ENCODE measurements around the gene RPL38.

RPL38 gene

GRCh38 chr17:74240618-74241205, 37.2 kb downstream of the RPL38 start:
- H3K36me3 Mint-ChIP-seq, result no peaks in the 10 kb centered on the region
- H3K27ac Mint-ChIP-seq, result no peak overlapping the region
- H3K9me3 Mint-ChIP-seq (ENCODE audit: low read depth), result no peaks in the 10 kb centered on the region
- no peak overlapping the region for H3K4me3 Mint-ChIP-seq
- H3K4me1 Mint-ChIP-seq (ENCODE audit: low read depth), result no peaks in the 10 kb centered on the region
- H3K27me3 Mint-ChIP-seq, result no peaks in the 10 kb centered on the region

- Mint-ChIP-seq H3K36me3 (peaks cover under 1% of the 10 kb centered on the region), H3K27me3 (no peaks in the 10 kb centered on the region)
Measured at GRCh38 chr17:74241431-74241830, 38.0 kb downstream of the RPL38 start.

DNA sequence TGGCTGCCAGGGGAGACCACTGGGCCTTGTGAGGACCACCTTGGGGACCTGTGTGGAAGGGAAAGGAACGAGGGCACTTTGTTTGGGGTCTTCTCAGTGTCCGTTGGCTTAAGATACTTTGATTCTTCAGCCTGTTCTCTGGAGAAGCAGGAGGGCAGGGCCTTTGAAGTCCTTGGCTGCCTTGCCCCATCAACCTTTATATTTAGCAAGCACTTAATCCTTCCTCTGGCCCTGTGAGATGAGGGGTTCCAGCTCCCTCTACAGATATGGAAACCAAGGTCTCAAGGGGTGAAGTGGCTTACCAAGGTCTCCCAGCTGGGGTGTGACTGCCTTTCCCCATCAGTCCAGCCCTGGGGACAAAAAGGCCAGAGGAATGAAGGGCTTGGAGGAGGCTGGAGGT, 38.4 kb downstream of the RPL38 start:
- Mint-ChIP-seq H3K4me3 (no peak overlapping the region), H3K36me3 (peaks cover 3% of the 10 kb centered on the region), H3K27me3 (no peaks in the 10 kb centered on the region), H3K9me3 (ENCODE audit: low read depth) (no peaks in the 10 kb centered on the region), H3K27ac (no peak overlapping the region), H3K4me1 (ENCODE audit: low read depth) (no peaks in the 10 kb centered on the region)

More at GRCh38 chr17:74241431-74241830, 38.0 kb downstream of the RPL38 start:
- H3K4me1 Mint-ChIP-seq (ENCODE audit: low read depth), result no peaks in the 10 kb centered on the region
- no peaks in the 10 kb centered on the region for H3K9me3 Mint-ChIP-seq (ENCODE audit: low read depth)
- H3K27ac Mint-ChIP-seq, result no peak overlapping the region
- H3K4me3 Mint-ChIP-seq, result no peak overlapping the region

- Mint-ChIP-seq H3K36me3 (peaks cover 3% of the 10 kb centered on the region), H3K9me3 (ENCODE audit: low read depth) (no peaks in the 10 kb centered on the region), H3K27ac (no peak overlapping the region), H3K4me3 (no peak overlapping the region), H3K27me3 (no peaks in the 10 kb centered on the region), H3K4me1 (ENCODE audit: low read depth) (no peaks in the 10 kb centered on the region)
Measured at GRCh38 chr17:74243013-74243755, 39.7 kb downstream of the RPL38 start.

DNA sequence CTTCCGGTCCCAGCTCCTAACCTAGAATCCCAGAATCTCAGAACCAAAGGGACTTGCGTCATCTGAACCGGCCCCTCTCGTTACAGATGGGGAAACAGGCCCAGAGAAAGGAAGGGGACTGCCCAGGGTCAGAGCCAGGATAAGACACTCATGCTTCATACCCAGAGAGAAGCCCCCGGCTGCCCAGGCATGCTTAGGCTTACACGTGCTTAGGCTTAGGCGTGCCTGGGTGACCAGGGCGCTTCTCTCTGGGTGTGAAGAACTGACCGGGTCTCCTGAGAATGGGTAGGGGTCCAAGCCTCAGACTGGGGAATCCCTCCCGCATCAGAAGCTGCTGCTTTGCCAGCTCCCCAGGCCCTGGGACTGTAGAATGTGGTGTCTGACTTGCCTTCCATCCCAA, 40.6 kb downstream of the RPL38 start:
- no peaks in the 10 kb centered on the region for H3K4me1 Mint-ChIP-seq (ENCODE audit: low read depth)
- H3K4me3 Mint-ChIP-seq, result no peak overlapping the region
- no peaks in the 10 kb centered on the region for H3K9me3 Mint-ChIP-seq (ENCODE audit: low read depth)
- H3K36me3 Mint-ChIP-seq, result peaks cover 3% of the 10 kb centered on the region
- no peaks in the 10 kb centered on the region for H3K27me3 Mint-ChIP-seq
- no peak overlapping the region for H3K27ac Mint-ChIP-seq

DNA sequence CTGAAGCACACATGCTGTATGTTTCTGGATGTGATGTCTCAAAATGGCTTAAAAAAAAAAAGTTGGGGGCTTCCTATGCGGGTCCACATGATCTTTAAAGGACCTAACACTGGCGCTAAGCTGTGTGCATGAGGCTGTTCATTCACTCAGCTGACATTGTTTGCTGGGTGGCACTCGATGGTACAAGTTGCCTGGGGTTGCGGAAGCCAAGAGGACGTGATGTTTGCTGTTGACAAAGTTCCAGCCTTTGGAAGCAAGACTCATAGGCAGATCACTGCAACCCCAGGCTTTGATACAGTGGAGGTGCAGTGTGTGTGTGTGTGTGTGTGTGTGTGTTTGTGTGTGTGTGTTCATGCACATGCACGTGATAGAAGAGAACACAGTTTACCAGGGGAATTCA, 41.1 kb downstream of the RPL38 start:
- Mint-ChIP-seq H3K36me3 (peaks cover 3% of the 10 kb centered on the region), H3K4me1 (ENCODE audit: low read depth) (no peaks in the 10 kb centered on the region), H3K9me3 (ENCODE audit: low read depth) (no peaks in the 10 kb centered on the region), H3K27me3 (no peaks in the 10 kb centered on the region), H3K27ac (no peak overlapping the region), H3K4me3 (no peak overlapping the region)

- Mint-ChIP-seq H3K4me3 (no peak overlapping the region), H3K9me3 (ENCODE audit: low read depth) (no peaks in the 10 kb centered on the region), H3K36me3 (peaks cover 3% of the 10 kb centered on the region), H3K4me1 (ENCODE audit: low read depth) (no peaks in the 10 kb centered on the region), H3K27ac (no peak overlapping the region), H3K27me3 (no peaks in the 10 kb centered on the region)
Measured at GRCh38 chr17:74245145-74245831, 41.8 kb downstream of the RPL38 start.

DNA sequence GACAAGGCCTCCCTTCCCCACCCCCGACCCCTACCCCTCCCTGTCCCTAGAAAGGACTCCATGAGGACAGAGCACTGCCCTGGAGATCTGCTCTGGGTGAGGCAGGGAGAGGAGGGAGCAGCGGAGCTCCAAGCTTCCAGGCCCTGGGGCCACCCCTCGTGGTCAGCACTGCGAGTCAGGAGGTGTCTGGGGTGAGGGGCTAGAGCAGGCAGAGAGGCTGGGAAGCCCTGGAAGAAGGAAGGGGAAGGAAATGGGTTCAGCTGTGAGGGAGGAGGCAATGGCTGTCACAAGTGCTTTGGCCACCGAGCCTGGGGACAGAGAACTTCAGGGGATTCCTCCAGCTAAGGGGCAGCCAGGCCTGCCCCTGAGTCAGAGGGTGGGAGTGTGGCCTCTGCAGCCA, 42.4 kb downstream of the RPL38 start:
- Mint-ChIP-seq H3K27ac (no peak overlapping the region), H3K27me3 (no peaks in the 10 kb centered on the region), H3K9me3 (ENCODE audit: low read depth) (no peaks in the 10 kb centered on the region), H3K4me3 (no peak overlapping the region), H3K4me1 (ENCODE audit: low read depth) (no peaks in the 10 kb centered on the region), H3K36me3 (peaks cover 3% of the 10 kb centered on the region)

DNA sequence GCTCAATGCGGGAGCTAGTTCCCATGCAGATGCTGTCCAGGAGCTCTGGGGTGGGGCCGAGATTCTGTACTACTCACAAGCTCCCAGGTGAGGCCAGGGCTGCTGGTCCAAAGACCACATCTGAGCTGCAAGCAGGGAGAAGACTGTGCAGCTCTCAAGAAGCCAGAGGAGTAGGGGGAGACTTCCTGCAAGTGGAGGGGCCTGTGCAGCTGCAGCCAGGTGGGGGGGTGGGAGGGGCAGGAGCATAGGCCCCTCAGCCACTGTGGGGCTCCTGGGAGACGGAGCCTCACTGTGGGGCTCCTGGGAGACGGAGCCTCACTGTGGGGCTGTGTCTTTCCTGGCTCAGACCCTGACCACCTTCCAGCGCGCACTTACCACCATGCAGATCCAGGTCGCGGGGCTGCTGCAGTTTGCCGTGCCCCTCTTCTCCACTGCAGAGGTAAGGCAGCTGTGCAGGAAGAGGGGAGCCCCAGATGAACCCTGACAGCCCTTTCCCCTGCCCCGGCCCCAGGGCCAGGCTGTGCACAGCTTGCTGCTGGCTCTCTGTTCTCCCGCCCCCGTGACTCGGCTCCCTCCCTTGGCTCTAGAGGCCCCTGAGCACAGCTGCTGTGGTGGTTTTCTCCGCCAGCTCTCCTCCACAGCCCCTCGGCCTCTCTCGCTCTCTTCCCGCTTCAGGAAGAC, 46.3 kb downstream of the RPL38 start:
- H3K36me3 Mint-ChIP-seq, result peaks cover 5% of the 10 kb centered on the region
- no peak overlapping the region for H3K4me3 Mint-ChIP-seq
- no peaks in the 10 kb centered on the region for H3K27me3 Mint-ChIP-seq
- H3K4me1 Mint-ChIP-seq (ENCODE audit: low read depth), result no peaks in the 10 kb centered on the region
- no peaks in the 10 kb centered on the region for H3K9me3 Mint-ChIP-seq (ENCODE audit: low read depth)
- H3K27ac Mint-ChIP-seq, result no peak overlapping the region

DNA sequence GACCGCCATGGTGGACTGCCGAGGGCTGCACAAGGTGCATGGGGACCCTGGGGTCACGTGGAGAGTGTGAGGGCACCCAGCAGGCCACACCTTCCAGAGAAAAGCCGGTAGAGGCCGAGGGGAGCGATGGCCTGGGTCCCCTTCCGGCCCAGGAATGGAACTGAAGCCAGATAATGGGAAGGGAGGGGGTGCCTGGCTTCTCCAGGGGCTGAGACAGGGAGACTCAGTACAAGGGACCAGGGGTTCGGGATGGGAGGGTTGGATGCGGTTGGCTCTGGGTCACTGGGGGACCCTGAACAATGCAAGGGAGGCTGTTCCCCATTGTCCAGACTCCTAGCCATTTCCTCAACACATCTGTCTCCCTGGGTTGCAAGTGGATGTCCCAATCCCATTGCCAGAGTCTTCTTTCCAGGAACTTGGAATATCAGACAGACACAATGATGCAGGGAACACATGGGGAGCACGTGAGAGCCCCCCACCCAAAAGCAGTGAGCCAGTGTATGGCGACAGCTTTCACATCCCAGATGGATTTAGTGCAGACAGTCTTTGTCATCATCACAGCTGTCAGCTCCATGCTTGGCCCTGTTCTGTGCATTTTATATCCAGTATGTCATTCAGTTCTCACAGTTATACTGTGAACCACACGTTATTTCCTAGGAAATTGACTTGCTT, 47.0 kb downstream of the RPL38 start:
- H3K9me3 Mint-ChIP-seq (ENCODE audit: low read depth), result no peaks in the 10 kb centered on the region
- H3K4me1 Mint-ChIP-seq (ENCODE audit: low read depth), result no peaks in the 10 kb centered on the region
- no peak overlapping the region for H3K27ac Mint-ChIP-seq
- no peaks in the 10 kb centered on the region for H3K27me3 Mint-ChIP-seq
- no peak overlapping the region for H3K4me3 Mint-ChIP-seq
- peaks cover 5% of the 10 kb centered on the region for H3K36me3 Mint-ChIP-seq

GRCh38 chr17:74251051-74251450, 47.6 kb downstream of the RPL38 start:
- no peaks in the 10 kb centered on the region for H3K4me1 Mint-ChIP-seq (ENCODE audit: low read depth)
- H3K27ac Mint-ChIP-seq, result no peak overlapping the region
- no peak overlapping the region for H3K4me3 Mint-ChIP-seq
- no peaks in the 10 kb centered on the region for H3K9me3 Mint-ChIP-seq (ENCODE audit: low read depth)
- peaks cover 5% of the 10 kb centered on the region for H3K36me3 Mint-ChIP-seq
- H3K27me3 Mint-ChIP-seq, result no peaks in the 10 kb centered on the region

GRCh38 chr17:74251569-74251968, 48.1 kb downstream of the RPL38 start:
- no peak overlapping the region for H3K27ac Mint-ChIP-seq
- no peaks in the 10 kb centered on the region for H3K4me1 Mint-ChIP-seq (ENCODE audit: low read depth)
- no peaks in the 10 kb centered on the region for H3K27me3 Mint-ChIP-seq
- no peaks in the 10 kb centered on the region for H3K9me3 Mint-ChIP-seq (ENCODE audit: low read depth)
- no peak overlapping the region for H3K4me3 Mint-ChIP-seq
- peaks cover 3% of the 10 kb centered on the region for H3K36me3 Mint-ChIP-seq

GRCh38 chr17:74252211-74252610, 48.7 kb downstream of the RPL38 start:
- Mint-ChIP-seq H3K4me1 (ENCODE audit: low read depth) (no peaks in the 10 kb centered on the region), H3K27ac (no peak overlapping the region), H3K27me3 (no peaks in the 10 kb centered on the region), H3K4me3 (no peak overlapping the region), H3K9me3 (ENCODE audit: low read depth) (no peaks in the 10 kb centered on the region), H3K36me3 (peaks cover 2% of the 10 kb centered on the region)

DNA sequence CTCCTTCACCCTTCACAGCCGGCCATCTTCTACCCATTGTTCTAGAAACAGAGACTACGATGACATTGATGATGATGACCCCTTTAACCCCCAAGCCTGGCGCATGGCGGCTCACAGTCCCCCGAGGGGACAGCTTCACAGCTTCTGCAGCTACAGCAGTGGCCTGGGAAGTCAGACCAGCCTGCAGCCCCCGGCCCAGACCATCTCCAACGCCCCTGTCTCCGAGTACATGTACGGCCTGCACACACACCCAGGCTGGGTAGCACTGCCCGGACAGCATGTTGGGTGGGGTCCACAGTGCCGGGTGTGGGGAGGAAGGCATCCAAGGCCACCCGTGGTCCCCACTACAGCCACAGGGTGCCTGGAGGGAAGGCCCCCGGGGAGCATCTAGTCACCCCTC, 49.6 kb downstream of the RPL38 start:
- no peaks in the 10 kb centered on the region for H3K4me1 Mint-ChIP-seq (ENCODE audit: low read depth)
- no peaks in the 10 kb centered on the region for H3K27me3 Mint-ChIP-seq
- no peak overlapping the region for H3K27ac Mint-ChIP-seq
- H3K36me3 Mint-ChIP-seq, result peaks cover 2% of the 10 kb centered on the region
- H3K9me3 Mint-ChIP-seq (ENCODE audit: low read depth), result no peaks in the 10 kb centered on the region
- H3K4me3 Mint-ChIP-seq, result no peak overlapping the region

DNA sequence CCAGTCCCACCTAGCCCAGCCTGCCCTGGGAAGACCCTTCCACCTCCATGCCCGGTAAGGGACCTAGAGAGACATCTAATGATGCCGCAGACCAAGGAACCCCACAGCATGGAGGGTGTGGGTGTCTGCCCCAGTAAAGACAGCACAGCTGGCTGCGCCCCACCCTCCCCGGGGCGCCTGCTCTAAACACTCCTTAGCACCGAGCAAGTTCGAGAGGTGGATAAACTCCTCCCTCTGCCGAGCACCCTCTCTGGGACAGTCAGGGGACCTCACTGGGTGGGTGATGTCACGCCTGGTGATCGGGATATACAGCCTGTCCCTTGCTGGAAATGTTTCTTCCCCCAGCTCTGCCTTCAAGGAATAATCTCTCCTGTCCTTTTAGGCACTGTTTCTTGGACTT, 53.8 kb downstream of the RPL38 start:
- H3K4me1 Mint-ChIP-seq (ENCODE audit: low read depth), result no peaks in the 10 kb centered on the region
- no peak overlapping the region for H3K27ac Mint-ChIP-seq

More for the DNA sequence above, 53.8 kb downstream of the RPL38 start:
- H3K9me3 Mint-ChIP-seq (ENCODE audit: low read depth), result no peaks in the 10 kb centered on the region
- H3K36me3 Mint-ChIP-seq, result peaks cover 2% of the 10 kb centered on the region
- H3K27me3 Mint-ChIP-seq, result no peaks in the 10 kb centered on the region
- no peak overlapping the region for H3K4me3 Mint-ChIP-seq

Measured in activated naive CD8-positive, alpha-beta T cell (primary cell).